COR-L47 (cell line): ENCODE data around the gene UBXN11.
"Not testable (repeated sequence)": the region's sequence is repeated elsewhere in the genome, so short reads cannot be mapped to it uniquely, and the experiment has no call there.

Experiments
- DNase-seq: peaks from one replicate; lab custom pipeline; 2025; lab: John Stamatoyannopoulos, UW

UBXN11 gene

DNA sequence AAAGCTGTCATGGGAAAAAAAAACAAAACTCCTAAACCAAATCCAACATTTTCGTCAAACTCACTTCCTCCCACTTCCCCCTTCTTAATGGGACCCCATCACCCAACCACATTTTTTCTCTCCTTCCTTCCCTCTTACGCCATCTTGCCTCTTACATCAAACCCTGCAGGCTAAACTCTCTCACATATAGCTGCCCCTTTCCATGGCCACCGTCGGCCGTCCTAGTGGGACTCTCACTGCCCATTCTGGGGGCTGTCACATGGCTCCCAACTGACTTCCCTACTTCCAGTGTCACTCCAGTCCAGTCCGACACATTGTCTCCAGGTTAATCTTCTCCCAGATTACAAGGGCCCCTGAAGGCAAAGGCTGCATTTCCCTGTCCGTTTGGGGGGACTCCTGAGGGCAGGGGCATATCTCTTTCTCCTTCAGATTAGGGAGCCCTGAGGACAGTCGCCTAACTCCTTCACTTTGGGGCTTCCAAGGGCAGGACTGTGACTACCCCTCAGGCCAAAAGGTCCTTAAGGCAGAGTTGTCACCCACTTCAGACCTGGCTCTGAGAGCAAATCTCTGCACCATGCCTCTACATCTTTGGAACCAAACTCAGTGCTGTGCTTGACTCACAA lies 658 bp downstream of the UBXN11 start:
- DNase-seq: no peak

DNA sequence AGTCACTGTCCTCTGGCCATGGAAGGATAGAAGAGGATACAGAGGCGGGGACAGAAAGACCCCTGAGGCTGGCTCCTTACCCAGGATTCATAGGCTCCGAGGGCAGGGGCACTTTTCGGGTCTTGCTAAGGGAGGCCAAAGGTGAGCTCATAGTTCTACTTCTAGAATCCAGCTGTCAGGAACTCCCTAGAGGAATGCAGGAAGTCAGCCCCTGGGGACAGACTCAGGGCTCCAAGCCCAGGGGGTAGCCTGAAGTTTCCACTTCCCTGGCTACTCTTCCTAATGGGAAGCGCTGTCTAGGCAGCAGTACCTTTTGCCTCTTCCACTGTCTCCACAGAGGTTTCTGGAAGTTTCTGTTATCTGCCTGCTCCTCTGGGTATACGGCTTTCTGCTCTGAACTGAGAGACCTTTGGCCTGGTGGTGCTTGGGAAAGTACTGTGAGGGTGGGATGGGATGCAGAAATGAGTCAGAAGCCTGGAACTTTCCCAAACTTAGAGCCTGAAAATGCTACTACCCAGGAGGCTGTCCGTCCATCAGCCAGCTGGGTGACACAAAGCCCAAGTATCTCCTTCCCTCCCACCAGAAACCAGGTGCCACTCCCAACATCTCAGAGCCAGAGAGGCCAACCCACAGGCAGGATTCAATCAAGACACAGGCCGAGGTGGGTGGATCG lies 3.6 kb downstream of the UBXN11 start:
- DNase-seq: no peak

DNA sequence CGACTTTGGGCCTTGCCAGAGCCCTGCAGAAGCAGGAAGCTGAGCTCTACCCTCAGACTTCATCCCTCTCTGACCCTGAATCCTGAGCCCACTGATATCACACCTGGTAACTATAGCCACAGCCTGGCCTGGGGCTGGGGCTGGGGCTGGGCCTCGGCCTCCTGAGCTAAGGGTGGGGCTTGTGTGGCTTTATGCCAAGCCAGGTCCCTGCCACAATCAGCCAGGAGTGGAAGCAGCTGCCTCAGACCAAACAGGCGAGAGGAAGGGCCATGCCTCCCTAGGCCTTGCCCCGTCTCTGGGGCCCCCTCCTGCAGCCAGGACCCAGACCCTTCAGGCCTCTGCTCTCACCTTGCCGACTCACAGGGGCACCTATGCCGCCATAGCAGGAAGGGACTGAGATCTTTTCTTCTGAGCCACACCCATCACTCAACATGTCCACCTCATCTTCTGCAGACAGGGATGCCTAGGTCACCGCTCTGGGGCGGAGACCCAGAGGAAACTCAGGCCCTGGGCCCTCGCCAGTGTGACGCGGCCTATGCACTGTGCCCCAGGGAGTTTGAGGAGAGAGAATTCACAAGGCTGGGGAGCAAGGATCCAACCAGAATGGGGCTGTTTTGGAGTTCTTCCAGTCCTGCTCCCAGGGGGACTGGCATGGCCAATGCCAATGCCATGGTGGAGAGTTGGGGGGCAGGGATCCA lies 5.7 kb downstream of the UBXN11 start:
- no peak for DNase-seq

DNA sequence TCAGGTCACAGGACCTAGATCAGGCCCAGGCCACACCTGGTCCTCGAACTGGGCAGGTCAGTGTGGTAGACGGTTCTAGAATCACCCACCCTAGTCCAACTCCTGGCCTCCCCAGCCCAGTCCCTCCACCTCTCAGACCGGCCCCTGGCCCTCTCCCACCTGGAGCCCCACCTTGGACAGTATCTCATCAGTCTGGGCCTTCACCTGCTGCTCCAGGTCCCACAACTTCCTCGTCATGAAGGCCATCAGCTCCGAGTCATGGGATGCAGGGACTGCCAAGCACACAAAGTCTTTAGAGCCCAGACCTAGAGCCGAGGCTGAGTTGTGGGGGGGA lies 8.7 kb downstream of the UBXN11 start:
- no peak for DNase-seq

- DNase-seq: no peak
These were observed 9.2 kb downstream of the UBXN11 start for GRCh38 chr1:26297057-26297790.

- no peak for DNase-seq
These were observed 9.9 kb downstream of the UBXN11 start for GRCh38 chr1:26296340-26297056.

DNA sequence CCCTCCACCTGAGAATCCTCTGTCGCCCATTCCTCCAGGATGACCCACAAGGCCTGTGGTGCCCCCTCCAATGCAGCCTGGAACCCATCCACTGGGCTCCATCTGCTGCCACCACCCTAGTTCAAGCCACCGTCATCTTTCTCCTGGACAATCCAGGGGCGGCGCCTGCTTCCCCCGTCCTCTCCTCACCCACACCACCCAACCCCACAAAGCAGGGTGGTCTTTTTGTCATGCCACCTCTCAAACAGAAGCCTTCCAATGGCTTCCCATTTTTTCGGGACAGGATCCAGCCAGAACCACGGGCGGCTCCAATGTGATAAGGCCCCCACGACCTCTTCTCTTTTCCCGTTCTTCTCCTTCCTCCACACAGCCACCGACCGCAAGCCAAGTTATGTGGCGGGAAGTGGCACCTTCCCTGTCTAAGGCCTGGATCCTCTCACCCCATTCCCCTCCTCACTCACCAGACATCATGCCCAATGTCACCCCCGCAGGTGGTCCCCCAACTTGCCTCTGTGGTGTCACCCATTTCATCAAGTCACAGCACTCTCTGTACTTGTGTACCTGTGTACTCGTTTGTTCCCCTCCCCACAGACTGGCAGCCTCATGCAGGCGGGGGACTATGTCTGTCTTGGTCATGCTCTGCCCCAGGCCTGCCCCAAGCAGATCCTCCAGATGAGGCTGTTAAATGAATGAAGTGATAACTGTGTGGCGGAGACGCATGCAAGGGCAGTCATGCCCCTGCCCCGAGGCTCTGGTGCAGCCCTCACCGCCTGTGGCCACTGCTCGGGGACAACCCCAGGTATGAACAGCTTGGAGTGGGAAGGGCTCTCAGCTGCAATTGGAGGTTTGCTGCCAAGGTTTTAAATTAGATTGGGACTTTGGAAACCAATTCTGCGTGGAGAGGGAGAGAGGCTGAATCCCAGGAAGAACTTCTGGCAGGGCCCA lies 11.0 kb downstream of the UBXN11 start:
- no peak for DNase-seq

- DNase-seq: no peak
These were observed 12.4 kb downstream of the UBXN11 start for GRCh38 chr1:26293911-26294463.

- DNase-seq: not testable (repeated sequence)
These were observed 13.7 kb downstream of the UBXN11 start for GRCh38 chr1:26292735-26293134.

DNA sequence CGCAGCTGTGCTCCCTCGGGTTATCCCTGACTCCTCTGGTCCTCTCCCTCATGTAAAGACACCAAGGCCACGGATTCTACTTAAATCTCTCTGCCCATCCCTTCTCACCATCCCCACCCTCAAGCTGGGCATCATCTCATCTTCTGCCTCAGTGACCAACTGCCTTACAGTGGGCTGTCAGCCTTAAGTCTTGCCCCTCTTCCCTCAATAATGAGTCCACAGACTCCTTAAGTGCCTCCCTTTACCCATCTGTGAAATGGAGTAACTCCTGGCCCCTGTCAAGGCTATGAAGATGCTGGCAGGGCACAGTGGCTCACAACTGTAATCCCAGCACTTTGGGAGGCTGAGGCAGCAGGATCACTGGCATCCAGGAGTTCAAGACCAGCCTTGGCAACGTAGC lies 14.5 kb downstream of the UBXN11 start:
- no peak for DNase-seq

DNA sequence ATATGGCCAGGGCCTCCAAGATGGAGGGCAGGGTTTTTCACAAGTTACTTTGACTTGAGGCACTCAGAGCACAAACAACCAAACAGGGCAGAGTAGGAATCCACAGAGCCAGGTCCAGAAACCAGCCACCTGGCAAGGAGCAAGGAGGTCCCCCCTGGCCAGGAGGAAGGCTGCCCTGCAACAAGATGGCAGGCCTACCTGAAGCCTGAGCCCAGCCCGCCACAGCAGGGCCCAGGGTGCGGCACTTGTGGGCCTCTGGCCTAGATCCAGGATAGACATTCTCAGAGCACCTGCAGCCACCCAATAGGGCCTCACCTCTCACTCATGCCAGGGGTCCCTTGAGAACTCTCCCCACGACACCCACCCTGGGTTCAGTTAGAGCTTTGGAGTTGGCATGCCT lies 15.0 kb downstream of the UBXN11 start:
- no peak for DNase-seq

DNA sequence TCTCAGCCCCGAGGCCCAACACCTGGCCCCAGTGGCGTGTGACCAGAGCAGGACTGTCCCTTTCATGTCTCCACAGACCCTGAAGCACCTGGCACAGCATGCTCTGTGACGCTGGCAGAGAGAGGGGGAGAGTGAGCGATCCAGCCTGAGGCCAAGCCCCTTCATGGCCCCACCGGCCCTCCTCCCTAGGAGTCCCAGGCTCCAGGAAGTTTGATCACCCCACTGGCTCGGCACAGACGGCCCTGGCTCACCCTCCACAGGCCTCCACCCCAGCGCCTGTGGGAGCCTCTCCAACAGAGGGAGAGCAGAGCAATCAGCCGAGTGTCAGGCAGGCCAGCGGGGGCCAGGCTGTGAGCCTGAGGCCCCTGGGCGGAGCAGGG lies 15.6 kb downstream of the UBXN11 start:
- no peak for DNase-seq

- no peak for DNase-seq
These were observed 16.1 kb downstream of the UBXN11 start for GRCh38 chr1:26290122-26290881.

DNA sequence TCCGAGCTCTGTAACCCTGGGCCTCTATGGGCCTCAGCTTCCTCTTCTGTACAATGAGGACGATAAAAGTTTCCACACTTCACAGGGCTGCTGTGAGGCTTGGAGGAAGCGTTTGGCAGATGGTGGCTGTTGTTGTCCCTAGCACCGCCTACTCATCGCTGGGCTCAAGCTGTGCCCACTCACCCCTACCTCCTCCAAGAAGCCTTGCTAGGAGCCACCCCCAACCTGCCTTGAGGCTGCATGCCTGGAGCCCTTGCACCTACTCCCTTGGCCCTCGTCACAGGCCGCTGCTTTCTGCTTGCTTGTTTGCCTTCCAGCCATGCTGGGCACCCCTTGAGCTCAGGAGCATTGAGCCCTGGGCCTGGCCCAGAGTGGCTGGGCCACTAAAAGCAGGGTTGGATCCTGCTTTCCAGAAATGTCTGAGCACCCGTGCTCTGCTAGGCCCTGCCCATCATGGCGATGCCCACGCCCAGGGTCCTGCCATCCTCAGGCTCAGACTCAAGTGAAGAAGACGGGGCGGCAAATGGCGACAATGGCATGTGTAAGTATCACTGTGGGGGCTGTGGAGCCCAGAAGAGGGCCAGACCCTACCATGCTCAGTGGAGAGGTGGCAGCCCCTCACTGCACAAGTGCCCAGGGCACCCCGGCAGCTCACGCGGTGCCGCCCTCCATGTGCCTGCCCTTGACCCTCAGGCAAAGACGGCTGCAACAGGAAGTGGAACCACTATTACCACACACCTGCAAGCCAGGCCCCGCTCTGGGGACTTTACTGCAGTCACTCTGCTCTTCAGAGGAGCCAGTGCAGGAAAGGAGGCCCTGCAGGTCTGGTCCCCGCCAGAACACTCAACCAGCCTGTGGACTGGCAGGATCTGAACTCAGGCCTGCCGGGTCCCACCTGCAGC lies 17.0 kb downstream of the UBXN11 start:
- no peak for DNase-seq

DNA sequence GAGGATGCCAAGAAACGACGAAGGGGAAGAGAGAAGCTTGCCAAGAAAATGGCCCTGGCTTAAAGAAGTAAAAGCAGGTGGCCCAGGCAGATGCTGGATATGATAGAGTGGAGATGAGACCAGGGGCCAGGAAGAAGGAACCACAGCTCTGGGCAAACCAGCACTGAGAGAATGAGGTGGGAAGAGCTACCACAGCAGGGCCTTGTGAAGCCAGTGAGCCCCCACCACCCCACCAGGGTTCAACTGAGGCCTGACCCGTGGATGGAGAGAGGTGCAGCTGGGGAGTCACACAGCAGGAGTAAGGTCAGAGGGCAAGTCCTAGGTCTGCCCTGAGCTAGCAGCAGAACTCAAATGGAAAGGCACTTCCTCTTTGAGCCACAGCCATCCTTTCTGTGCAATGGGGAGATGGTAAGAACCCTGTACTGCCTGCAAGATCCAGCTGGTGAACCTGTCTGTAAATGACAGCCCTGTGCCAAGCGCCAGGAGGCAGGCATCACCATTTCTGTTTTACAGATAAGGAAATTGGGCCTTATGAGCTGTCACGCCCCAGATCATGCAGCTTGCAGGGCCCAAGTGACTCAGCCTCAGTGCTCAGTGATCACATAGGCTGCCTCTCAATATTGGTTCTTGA lies 18.0 kb downstream of the UBXN11 start:
- DNase-seq: no peak

- DNase-seq: no peak
These were observed 18.6 kb downstream of the UBXN11 start for GRCh38 chr1:26287811-26288210.

GRCh38 chr1:26287033-26287711 lies 19.3 kb downstream of the UBXN11 start:
- DNase-seq: no peak

DNA sequence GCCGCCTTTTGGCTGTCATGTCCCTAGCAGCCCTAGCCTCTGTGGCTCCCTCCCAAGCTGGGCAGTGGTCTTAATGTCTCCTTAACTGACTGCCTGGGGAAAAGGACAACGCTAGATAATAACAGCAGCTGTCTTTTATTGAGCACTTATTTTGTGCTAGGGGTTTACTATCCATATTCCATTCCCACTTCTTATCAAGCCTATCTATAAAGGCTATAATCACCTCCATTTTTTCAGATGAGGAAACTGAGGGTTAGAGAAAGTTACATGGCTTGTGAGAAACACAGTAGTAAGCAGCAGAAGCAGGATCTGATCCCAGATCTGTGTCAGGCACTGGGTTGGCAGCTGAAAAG lies 20.4 kb downstream of the UBXN11 start:
- no peak for DNase-seq
